GM12878 (cell line): ENCODE results near the gene ASCL4. TPM values are rescaled to one million over a fixed set of nuclear protein-coding genes. Genes with fewer than 3 reads are reported as not detected.

Source experiments
- ATAC-seq: fragments of 200-7000 bp; cut with Tn5 transposase; 3 replicates; pipeline ENCODE4 v1.9.1; 2020; ENCODE audit warnings: mild to moderate bottlenecking, moderate library complexity
- BruUV-seq: library from RNA; stranded (reverse); fragments of 400-500 nt; replicated peaks from 2 replicates; lab custom pipeline; 2021; lab: Mats Ljungman, UMichigan
- CTCF ChIA-PET: fragments of 300-600 bp; sonication (Branson Sonifier 250); formaldehyde crosslinking; extraction: SDS; loops from one replicate; lab custom pipeline; 2021; ENCODE audit warnings: inconsistent platforms; lab: Yijun Ruan, JAX
- POLR2A ChIA-PET: fragments of 350-600 bp; formaldehyde crosslinking; extraction: SDS; loops from one replicate; lab custom pipeline; 2021; ENCODE audit warnings: inconsistent platforms; lab: Charles Lee
- RAD21 ChIA-PET: fragments of 300-600 bp; sonication (Branson Sonifier 250); formaldehyde crosslinking; loops from one replicate; lab custom pipeline; 2023; ENCODE audit warnings: antibody characterized with exemption; ENCODE audit not compliant: unreplicated experiment; lab: Charles Lee
- SMC1A ChIA-PET: fragments of 300-600 bp; sonication (Branson Sonifier 250); formaldehyde crosslinking; loops from one replicate; lab custom pipeline; 2023; ENCODE audit not compliant: unreplicated experiment, uncharacterized antibody; lab: Charles Lee
- DNase-seq: peaks from one replicate; pipeline ENCODE4 v3.0.0-alpha.2; 2011; ENCODE audit warnings: low read depth, low spot score
- FAIRE-seq: peaks from 3 replicates; lab custom pipeline; 2011; peaks lifted over from hg19 to GRCh38; lab: Jason Lieb, UNC
- H2AFZ ChIP-seq: 2 replicates; pipeline ENCODE4 v1.6.0; 2011; ENCODE audit warnings: low read depth, low read length, control low read depth; ENCODE audit not compliant: control insufficient read depth
- H3K27ac ChIP-seq: 2 replicates; pipeline ENCODE4 v1.5.1; 2011; ENCODE audit warnings: control low read depth; ENCODE audit not compliant: control insufficient read depth, insufficient read depth
- H3K27me3 ChIP-seq, 2 experiments: replicated peaks in 1 of 2; 2 replicates each; pipeline versions ENCODE4 v1.6.0 to v1.6.1; 2011; ENCODE audit warnings: low read length in 1 of 2; ENCODE audit not compliant: control insufficient read depth in 2 of 2, insufficient read depth in 2 of 2
- H3K36me3 ChIP-seq, 2 experiments: 2 replicates each; pipeline ENCODE4 v1.5.1; 2011; ENCODE audit warnings: low read length in 1 of 2; ENCODE audit not compliant: control insufficient read depth in 2 of 2, insufficient read depth in 2 of 2
- H3K4me1 ChIP-seq: 2 replicates; pipeline ENCODE4 v1.6.1; 2011; ENCODE audit warnings: mild to moderate bottlenecking, low read length, moderate library complexity, mixed read lengths; ENCODE audit not compliant: control insufficient read depth, insufficient read depth
- H3K4me2 ChIP-seq: 2 replicates; pipeline ENCODE4 v1.6.0; 2011; ENCODE audit warnings: control low read depth; ENCODE audit not compliant: control insufficient read depth, insufficient read depth
- H3K4me3 ChIP-seq: fragments of 200-600 bp; sonication (generic); 2 replicates; pipeline ENCODE4 v1.5.1; 2016
- H3K79me2 ChIP-seq: 2 replicates; pipeline ENCODE4 v1.6.0; 2011; ENCODE audit warnings: low read length; ENCODE audit not compliant: control insufficient read depth, insufficient read depth
- H3K9ac ChIP-seq: 2 replicates; pipeline ENCODE4 v1.8.0; 2011; ENCODE audit warnings: low read length, control low read depth, mixed read lengths; ENCODE audit not compliant: control insufficient read depth, insufficient read depth
- H3K9me3 ChIP-seq: replicated peaks from 3 replicates; pipeline ENCODE4 v1.5.1; 2011; ENCODE audit warnings: mild to moderate bottlenecking, low read length; ENCODE audit not compliant: control insufficient read depth, insufficient read depth
- H4K20me1 ChIP-seq: 2 replicates; pipeline ENCODE4 v1.6.0; 2011; ENCODE audit not compliant: control insufficient read depth, insufficient read depth
- ATF2 ChIP-seq: IDR thresholded peaks from 2 replicates; pipeline ENCODE4 v1.6.1; 2012; ENCODE audit warnings: low read length, inconsistent platforms
- ATF3 ChIP-seq: IDR thresholded peaks from 2 replicates; pipeline ENCODE4 v1.6.1; 2011; ENCODE audit warnings: low read depth, mild to moderate bottlenecking, low read length, moderate library complexity, borderline replicate concordance; ENCODE audit errors: extremely low read depth
- BACH1 ChIP-seq: fragments of 450-650 bp; IDR thresholded peaks from 2 replicates; pipeline ENCODE4 v1.6.1; 2017; ENCODE audit warnings: mild to moderate bottlenecking, borderline replicate concordance
- CEBPB ChIP-seq, 2 experiments: fragments of 150-350 bp in 1 of 2; IDR thresholded peaks; 2 replicates each; pipeline ENCODE4 v1.6.1; 2012 to 2014; ENCODE audit warnings: low read depth in 2 of 2, low read length in 2 of 2, borderline replicate concordance in 1 of 2, inconsistent platforms in 1 of 2
- CHD1 ChIP-seq: IDR thresholded peaks from 2 replicates; pipeline ENCODE4 v1.6.1; 2012; ENCODE audit warnings: low read depth, low read length, improper control_type of control experiment
- FOXM1 ChIP-seq: IDR thresholded peaks from 2 replicates; pipeline ENCODE4 v1.6.1; 2012; ENCODE audit warnings: low read depth, mild to moderate bottlenecking, inconsistent platforms, low read length, moderate library complexity
- GATAD2B ChIP-seq: fragments of 450-650 bp; conservative IDR thresholded peaks from 2 replicates; pipeline ENCODE4 v1.6.1; 2017; ENCODE audit warnings: low read depth, mild to moderate bottlenecking, moderate library complexity
- IRF5 ChIP-seq: fragments of 450-650 bp; IDR thresholded peaks from 2 replicates; pipeline ENCODE4 v1.6.1; 2017; ENCODE audit warnings: borderline replicate concordance
- RELB ChIP-seq: fragments of 450-650 bp; IDR thresholded peaks from 2 replicates; pipeline ENCODE4 v1.6.1; 2017; ENCODE audit warnings: low read depth, mild to moderate bottlenecking, moderate library complexity
- STAT3 ChIP-seq: IDR thresholded peaks from 2 replicates; pipeline ENCODE4 v1.6.1; 2011; ENCODE audit warnings: low read depth, low read length, improper control_type of control experiment
- YBX1 ChIP-seq: fragments of 450-650 bp; IDR thresholded peaks from 2 replicates; pipeline ENCODE4 v1.6.1; 2016; ENCODE audit warnings: antibody characterized with exemption
- ZBTB33 ChIP-seq: fragments of 450-650 bp; IDR thresholded peaks from 2 replicates; pipeline ENCODE4 v1.6.1; 2017; ENCODE audit warnings: mild to moderate bottlenecking
- WGBS: methylation state at CpG from one replicate; pipeline ENCODE4 v1.1.6; 2016; ENCODE audit warnings: low lambda C conversion rate; ENCODE audit not compliant: insufficient replicate concordance, insufficient coverage; ENCODE audit errors: missing lambda C conversion rate; 5-methylcytosine and 5-hydroxymethylcytosine counted together
- in situ Hi-C: fragments of 300-500 bp; cut with MboI; formaldehyde crosslinking; loops from 9 replicates; pipeline ENCODE4 v1.14.3; 2018; ENCODE audit warnings: mixed read lengths
- intact Hi-C: fragments of 100-400 bp; cut with micrococcal nuclease; formaldehyde crosslinking; loops from one replicate; pipeline ENCODE4 v1.14.2; 2022; ENCODE audit not compliant: unreplicated experiment
- polyA plus RNA-seq, 11 experiments: library from polyadenylated mRNA; depleted of rRNA in 4 of 11; unstranded in 6 of 11; stranded (reverse) in 5 of 11; fragments of >200 nt; fragmentation: Nextera tagmentation in 4 of 11; fragmentation: Illumina TruSeq in 1 of 11; extraction: Ambion mirVana in 4 of 11; extraction: Trizol in 1 of 11; gene quantifications; 1 replicate in 1 of 11; 2 replicates in 10 of 11; pipeline versions ENCODE4 v1.2.1 to v1.2.3, GENCODE V29; 2011 to 2016; ENCODE audit warnings: inconsistent platforms in 2 of 11, missing spikeins in 2 of 11, low read depth in 1 of 11
- total RNA-seq, 4 experiments: library from RNA; depleted of rRNA in 3 of 4; stranded (reverse); fragments of >200 nt in 3 of 4; fragmentation: Illumina TruSeq in 1 of 4; extraction: Trizol in 1 of 4; gene quantifications; 2 replicates each; pipeline versions ENCODE4 v1.2.1 to v1.2.3, GENCODE V29; 2013 to 2021

Gene ASCL4
- total and polyA plus RNA-seq, 10 of the 15 experiments (the other 5 are each of a cell fraction or from before 2014, with no cell fraction given): not detected

GRCh38 chr12:107764626-107765025 is 9.9 kb upstream of the ASCL4 start (continued):
- TF ChIP-seq BACH1 (no peak), STAT3 (no peak), CHD1 (no peak), RELB (no peak), CEBPB (IDR thresholded peaks at IDR 0.05; ENCODE audit: borderline replicate concordance in 1 of 2, low read depth in 2 of 2, low read length in 2 of 2) (no peak), IRF5 (no peak), GATAD2B (no peak)
- TF ChIP-seq, all 136 proteins: peak for 0

- POLR2A ChIA-PET: no interaction called here
- ATAC-seq: no peak
- H3K36me3 ChIP-seq: no peaks in the 10 kb centered on the region
- intact Hi-C loops: no loop called here
- no peak overlapping the region for H3K4me2 ChIP-seq
- no peak overlapping the region for H3K9ac ChIP-seq
- H3K79me2 ChIP-seq: peaks cover 4% of the 10 kb centered on the region
- BruUV-seq: no TSS peak
- H3K27me3 ChIP-seq: peaks cover 0 to 2% of the 10 kb centered on the region in 2 experiments; a peak in 2 of 4 replicates
- no peak overlapping the region for H2AFZ ChIP-seq
- SMC1A ChIA-PET: interaction anchor here (1.1 to 1.4 kb wide), 3 partner anchors 11 to 121 kb away, joined by 3 read pairs; no protein-coding TSS in a partner anchor
- no peaks in the 10 kb centered on the region for H4K20me1 ChIP-seq
- TF ChIP-seq ZBTB33: no peak
- no peak for TF ChIP-seq YBX1
- TF ChIP-seq ATF2: no peak
- no peak for TF ChIP-seq FOXM1
- no peak for TF ChIP-seq ATF3
- TF ChIP-seq, all 136 proteins: peak for 0
- 25% methylated on average over 1 of the region's 1 CpG for WGBS
- ChIA-PET RAD21 (no interaction called here), CTCF (no interaction called here)
- DNase-seq: no peak
- FAIRE-seq: no peak
- Histone ChIP-seq H3K4me1 (peaks cover 3% of the 10 kb centered on the region; the same call in 1 of the 2 replicates), H3K4me3 (no peak overlapping the region), H3K9me3 (no peaks in the 10 kb centered on the region), H3K27ac (no peak overlapping the region)
- in situ Hi-C loops: no loop called here
These were observed 9.2 kb upstream of the ASCL4 start for GRCh38 chr12:107765316-107765715.
